GM23338 (cell line): ENCODE measurements around the gene COPS7B. TPM values are rescaled to one million over a fixed set of nuclear protein-coding genes. Genes with fewer than 3 reads are reported as not detected.
A peak's percentile ranks its signal among the peaks of the same experiment; 100 is the strongest.

Experiments
- ATAC-seq: fragments of 200-7000 bp; cut with Tn5 transposase; 3 replicates; pipeline ENCODE4 v1.9.1; 2020
- DNase-seq: peaks from one replicate; pipeline ENCODE4 v3.0.0-alpha.2; 2015; ENCODE audit warnings: low spot score
- H2AFZ ChIP-seq: fragments of 200-600 bp; sonication (generic); 2 replicates; pipeline ENCODE4 v1.8.0; 2016; ENCODE audit warnings: antibody characterized with exemption, mild to moderate bottlenecking, moderate library complexity
- H3F3A ChIP-seq: fragments of 200-600 bp; sonication (generic); replicated peaks from 2 replicates; pipeline ENCODE4 v1.8.0; 2017; ENCODE audit warnings: antibody characterized with exemption, mixed run types, low read depth
- H3K27ac ChIP-seq: fragments of 200-600 bp; sonication (generic); 2 replicates; pipeline ENCODE4 v1.6.1; 2016; ENCODE audit warnings: low read depth
- H3K27me3 ChIP-seq: fragments of 200-600 bp; sonication (generic); 2 replicates; pipeline ENCODE4 v1.8.0; 2016; ENCODE audit warnings: mild to moderate bottlenecking, mixed run types, moderate library complexity; ENCODE audit not compliant: insufficient read depth
- H3K36me3 ChIP-seq: fragments of 200-600 bp; sonication (generic); 2 replicates; pipeline ENCODE4 v1.8.0; 2016; ENCODE audit warnings: mild to moderate bottlenecking; ENCODE audit not compliant: insufficient read depth
- H3K4me1 ChIP-seq: fragments of 200-600 bp; sonication (generic); 2 replicates; pipeline ENCODE4 v1.8.0; 2016; ENCODE audit warnings: mild to moderate bottlenecking, moderate library complexity; ENCODE audit not compliant: insufficient read depth
- H3K4me2 ChIP-seq: fragments of 200-600 bp; sonication (generic); 2 replicates; pipeline ENCODE4 v1.7.1; 2017; ENCODE audit warnings: mixed run types
- H3K4me3 ChIP-seq: fragments of 200-600 bp; sonication (generic); 2 replicates; pipeline ENCODE4 v1.6.1; 2016; ENCODE audit warnings: mixed run types
- H3K79me2 ChIP-seq: fragments of 200-600 bp; sonication (generic); replicated peaks from 2 replicates; pipeline ENCODE4 v1.8.0; 2017; ENCODE audit warnings: mild to moderate bottlenecking; ENCODE audit not compliant: insufficient read depth
- H3K9me2 ChIP-seq: fragments of 200-600 bp; sonication (generic); 2 replicates; pipeline ENCODE4 v1.8.0; 2017; ENCODE audit not compliant: insufficient read depth
- H4K20me1 ChIP-seq: fragments of 200-600 bp; sonication (generic); replicated peaks from 2 replicates; pipeline ENCODE4 v1.8.0; 2017; ENCODE audit warnings: mild to moderate bottlenecking; ENCODE audit not compliant: insufficient read depth
- H3K27ac Mint-ChIP-seq: 2 replicates; pipeline ENCODE4 v1.8.0; 2020; ENCODE audit warnings: inconsistent platforms, mild to moderate bottlenecking, moderate library complexity, mixed read lengths
- H3K27me3 Mint-ChIP-seq: 3 replicates; pipeline ENCODE4 v1.8.0; 2022; ENCODE audit warnings: low read depth, mild to moderate bottlenecking, moderate library complexity, mixed read lengths, inconsistent platforms; ENCODE audit not compliant: insufficient read depth, poor library complexity
- H3K36me3 Mint-ChIP-seq: 3 replicates; pipeline ENCODE4 v1.8.0; 2021; ENCODE audit warnings: low read depth, mild to moderate bottlenecking, inconsistent platforms, moderate library complexity, mixed read lengths
- H3K4me1 Mint-ChIP-seq: 3 replicates; pipeline ENCODE4 v1.8.0; 2020; ENCODE audit warnings: mild to moderate bottlenecking, inconsistent platforms, mixed read lengths
- H3K4me3 Mint-ChIP-seq: 3 replicates; pipeline ENCODE4 v1.8.0; 2021; ENCODE audit warnings: moderate library complexity, mild to moderate bottlenecking, inconsistent platforms, mixed read lengths
- H3K9me3 Mint-ChIP-seq: 3 replicates; pipeline ENCODE4 v1.8.0; 2020; ENCODE audit warnings: moderate library complexity, mild to moderate bottlenecking, inconsistent platforms, mixed read lengths
- CREB1 ChIP-seq: fragments of 250-450 bp; sonication (Bioruptor Pico); IDR thresholded peaks from 2 replicates; pipeline ENCODE4 v1.5.0; 2020; ENCODE audit warnings: low read depth, mild to moderate bottlenecking, moderate library complexity
- CTCF ChIP-seq, 2 experiments: fragments of 200-600 bp in 1 of 2; sonication (generic) in 1 of 2; conservative IDR thresholded peaks; 2 replicates each; pipeline versions ENCODE4 v1.5.1 to v1.6.1; 2016 to 2017; ENCODE audit warnings: antibody characterized with exemption in 2 of 2, low read depth in 2 of 2, mild to moderate bottlenecking in 2 of 2, moderate library complexity in 1 of 2
- ETS1 ChIP-seq: IDR thresholded peaks from 2 replicates; pipeline ENCODE4 v1.6.1; 2016; ENCODE audit warnings: antibody characterized with exemption
- EZH2 ChIP-seq: fragments of 200-600 bp; sonication (generic); IDR thresholded peaks from one replicate; pipeline ENCODE4 v1.8.0; 2017; ENCODE audit warnings: antibody characterized with exemption, mild to moderate bottlenecking, low read depth; ENCODE audit not compliant: unreplicated experiment
- EZH2phosphoT487 ChIP-seq: fragments of 200-600 bp; sonication (generic); IDR thresholded peaks from one replicate; pipeline ENCODE4 v1.8.1; 2018; ENCODE audit warnings: antibody characterized with exemption; ENCODE audit not compliant: unreplicated experiment
- JUNB ChIP-seq: IDR thresholded peaks from one replicate; pipeline ENCODE4 v1.6.1; 2016; ENCODE audit warnings: antibody characterized with exemption; ENCODE audit not compliant: unreplicated experiment
- NANOG ChIP-seq: IDR thresholded peaks from 2 replicates; pipeline ENCODE4 v1.6.1; 2016; ENCODE audit warnings: antibody characterized with exemption, borderline replicate concordance
- POLR2AphosphoS5 ChIP-seq: IDR thresholded peaks from 2 replicates; pipeline ENCODE4 v1.6.1; 2016; ENCODE audit warnings: antibody characterized with exemption, low read depth
- REST ChIP-seq: IDR thresholded peaks from one replicate; pipeline ENCODE4 v1.6.1; 2018; ENCODE audit warnings: antibody characterized with exemption; ENCODE audit not compliant: unreplicated experiment
- STAT1 ChIP-seq: IDR thresholded peaks from one replicate; pipeline ENCODE4 v1.6.1; 2016; ENCODE audit warnings: antibody characterized with exemption; ENCODE audit not compliant: unreplicated experiment
- ZNF114 ChIP-seq: fragments of 250-450 bp; sonication (Bioruptor Pico); IDR thresholded peaks from 2 replicates; pipeline ENCODE4 v1.5.0; 2020; ENCODE audit warnings: mild to moderate bottlenecking, moderate library complexity
- ZNF331 ChIP-seq: fragments of 250-450 bp; sonication (Bioruptor Pico); IDR thresholded peaks from 2 replicates; pipeline ENCODE4 v1.5.0; 2020; ENCODE audit warnings: low read depth, mild to moderate bottlenecking, moderate library complexity
- ZNF462 ChIP-seq: fragments of 250-450 bp; sonication (Bioruptor Pico); IDR thresholded peaks from 2 replicates; pipeline ENCODE4 v1.5.0; 2020; ENCODE audit warnings: mild to moderate bottlenecking, moderate library complexity
- polyA plus RNA-seq: library from polyadenylated mRNA; unstranded; fragments of >200 nt; fragmentation: Nextera tagmentation; extraction: Ambion mirVana; gene quantifications from 2 replicates; pipeline ENCODE4 v1.2.1, GENCODE V29; 2016
- total RNA-seq: library from RNA; depleted of rRNA; stranded (reverse); fragments of >200 nt; shearing (Covaris generic); gene quantifications from 2 replicates; pipeline ENCODE4 v1.2.3, GENCODE V29; 2014

The COPS7B gene
- total and polyA plus RNA-seq, 2 experiments from 2014 or later: 40.9 to 63.7 TPM

GRCh38 chr2:231764760-231765159 is 21.5 kb upstream of the COPS7B start:
- H3K36me3 ChIP-seq: no peaks in the 10 kb centered on the region
- TF ChIP-seq JUNB (no peak), REST (no peak), ZNF331 (CRISPR knock-in tag) (no peak), CTCF (conservative IDR thresholded peaks at IDR 0.05; ENCODE audit: low read depth in 2 of 2) (no peak), EZH2 (no peak), CREB1 (CRISPR knock-in tag) (no peak), NANOG (no peak), ZNF462 (CRISPR knock-in tag) (no peak), EZH2phosphoT487 (no peak), STAT1 (no peak), POLR2AphosphoS5 (no peak), ETS1 (no peak), ZNF114 (CRISPR knock-in tag) (no peak)
- H3K9me2 ChIP-seq: no peaks in the 10 kb centered on the region
- Mint-ChIP-seq H3K4me1 (peaks cover 10% of the 10 kb centered on the region; the same call in 2 of the 3 replicates), H3K36me3 (no peaks in the 10 kb centered on the region), H3K27me3 (no peaks in the 10 kb centered on the region), H3K27ac (peak overlapping the region; percentile 18; the same call in 1 of the 2 replicates), H3K9me3 (no peaks in the 10 kb centered on the region), H3K4me3 (no peak overlapping the region)
- no peak overlapping the region for H3K4me3 ChIP-seq
- H3K4me1 ChIP-seq: peaks cover 5% of the 10 kb centered on the region; the same call in 1 of the 2 replicates
- no peak overlapping the region for H2AFZ ChIP-seq
- H3K27ac ChIP-seq: no peak overlapping the region
- ATAC-seq (no peak), DNase-seq (no peak)
- no peaks in the 10 kb centered on the region for H3K27me3 ChIP-seq
- H3K79me2 ChIP-seq: peaks cover 5% of the 10 kb centered on the region; the same call in 1 of the 2 replicates
- 0 out of 2 replicates have a peak, but pooled peaks cover 4% of the 10 kb centered on the region for H3F3A ChIP-seq
- no peaks in the 10 kb centered on the region for H4K20me1 ChIP-seq
- no peak overlapping the region for H3K4me2 ChIP-seq
